HuH-7.5 (cell line): ENCODE measurements around the gene MPP3.
"Not testable (repeated sequence)": the region's sequence is repeated elsewhere in the genome, so short reads cannot be mapped to it uniquely, and the experiment has no call there.

Source experiments
- DNase-seq: peaks from one replicate; pipeline ENCODE4 v3.0.0; 2011; ENCODE audit warnings: low spot score

MPP3 gene

GRCh38 chr17:43832976-43833829 is at the start of gene MPP3:
TSS of gene MPP3 (minus strand) at chr17:43833146. CDS start at chr17:43831906, 1,240 bp downstream.
- peak; percentile 77 for DNase-seq

GRCh38 chr17:43881758-43882505 is 49.0 kb upstream of the MPP3 start:
- DNase-seq = no peak

GRCh38 chr17:43881181-43881580 is 48.2 kb upstream of the MPP3 start:
- DNase-seq = no peak

- peak; percentile 63 for DNase-seq
Observed at GRCh38 chr17:43880420-43880991, 47.6 kb upstream of the MPP3 start.

- DNase-seq = no peak
Observed at GRCh38 chr17:43879723-43880419, 46.9 kb upstream of the MPP3 start.

GRCh38 chr17:43878260-43879175 is 45.6 kb upstream of the MPP3 start:
- peak; percentile 91 for DNase-seq

GRCh38 chr17:43877451-43878155 is 44.7 kb upstream of the MPP3 start:
- no peak for DNase-seq

GRCh38 chr17:43877031-43877430 is 44.1 kb upstream of the MPP3 start:
- no peak for DNase-seq

GRCh38 chr17:43875476-43876147 is 42.7 kb upstream of the MPP3 start:
- DNase-seq = no peak

- no peak for DNase-seq
Observed at GRCh38 chr17:43874293-43874692, 41.3 kb upstream of the MPP3 start.

- DNase-seq = no peak
Observed at GRCh38 chr17:43873815-43874214, 40.9 kb upstream of the MPP3 start.

GRCh38 chr17:43873091-43873490 is 40.1 kb upstream of the MPP3 start:
- no peak for DNase-seq

- DNase-seq = no peak
Observed at GRCh38 chr17:43871946-43872690, 39.2 kb upstream of the MPP3 start.

- DNase-seq = not testable (repeated sequence)
Observed at GRCh38 chr17:43869031-43869430, 36.1 kb upstream of the MPP3 start.

GRCh38 chr17:43868226-43868994 is 35.5 kb upstream of the MPP3 start:
- no peak for DNase-seq

GRCh38 chr17:43864161-43864984 is 31.4 kb upstream of the MPP3 start:
- DNase-seq = no peak

GRCh38 chr17:43861960-43862359 is 29.0 kb upstream of the MPP3 start:
- no peak for DNase-seq
